CD14-positive monocyte (primary cell): ENCODE measurements around the gene ERC1. TPM values are rescaled to one million over a fixed set of nuclear protein-coding genes. Genes with fewer than 3 reads are reported as not detected.

Experiments
- DNase-seq, 3 donors: peaks; one replicate each; pipeline ENCODE4 v3.0.0-alpha.2; 2011 to 2022
- H2AFZ ChIP-seq: 2 replicates; pipeline ENCODE4 v1.6.0; 2012; ENCODE audit warnings: mild to moderate bottlenecking, low read depth, low read length, inconsistent platforms; ENCODE audit not compliant: insufficient read depth, poor library complexity, severe bottlenecking
- H3K27ac ChIP-seq, 2 donors: 1 replicate in 1 of 2; 2 replicates in 1 of 2; pipeline ENCODE4 v1.5.1; 2012 to 2013; ENCODE audit warnings: low read length in 2 of 2, control low read depth in 1 of 2, inconsistent platforms in 1 of 2, low read depth in 1 of 2, mild to moderate bottlenecking in 1 of 2
- H3K27me3 ChIP-seq, 2 donors: one replicate each; pipeline versions ENCODE4 v1.6.0 to v1.6.1; 2011 to 2013; ENCODE audit warnings: low read length in 2 of 2; ENCODE audit not compliant: control insufficient read depth in 2 of 2, insufficient read depth in 2 of 2
- H3K36me3 ChIP-seq, 2 donors: replicated peaks in 1 of 2; 1 replicate in 1 of 2; 2 replicates in 1 of 2; pipeline versions ENCODE4 v1.5.1 to v1.6.1; 2012 to 2013; ENCODE audit warnings: low read length in 2 of 2, control low read depth in 1 of 2, inconsistent platforms in 1 of 2, mild to moderate bottlenecking in 1 of 2; ENCODE audit not compliant: insufficient read depth in 2 of 2, control insufficient read depth in 1 of 2
- H3K4me1 ChIP-seq, 2 donors: 1 replicate in 1 of 2; 2 replicates in 1 of 2; pipeline versions ENCODE4 v1.5.1 to v1.6.1; 2012 to 2013; ENCODE audit warnings: low read length in 2 of 2, control low read depth in 1 of 2, inconsistent platforms in 1 of 2, mild to moderate bottlenecking in 1 of 2, moderate library complexity in 1 of 2; ENCODE audit not compliant: insufficient read depth in 2 of 2, control insufficient read depth in 1 of 2
- H3K4me2 ChIP-seq: replicated peaks from 2 replicates; pipeline ENCODE3; 2012; ENCODE audit warnings: low read length, moderate library complexity, mild to moderate bottlenecking; ENCODE audit not compliant: poor library complexity, severe bottlenecking; ENCODE audit errors: extremely low read depth
- H3K4me3 ChIP-seq, 3 experiments: fragments of 200-600 bp in 1 of 3; sonication (generic) in 1 of 3; replicated peaks in 1 of 3; 1 replicate in 2 of 3; 2 replicates in 1 of 3; pipeline ENCODE4 v1.5.1; 2011 to 2013; ENCODE audit warnings: low read length in 3 of 3, mild to moderate bottlenecking in 3 of 3, control low read depth in 2 of 3, low read depth in 2 of 3, inconsistent platforms in 1 of 3, moderate library complexity in 1 of 3
- H3K79me2 ChIP-seq: 2 replicates; pipeline ENCODE4 v1.6.0; 2012; ENCODE audit warnings: mild to moderate bottlenecking, control low read depth, inconsistent platforms, low read length, moderate library complexity; ENCODE audit not compliant: insufficient read depth
- H3K9ac ChIP-seq: 2 replicates; pipeline ENCODE4 v1.6.0; 2017; ENCODE audit warnings: low read length, mild to moderate bottlenecking; ENCODE audit not compliant: insufficient read depth, poor library complexity, severe bottlenecking
- H3K9me3 ChIP-seq, 2 donors: replicated peaks in 1 of 2; 1 replicate in 1 of 2; 2 replicates in 1 of 2; pipeline versions ENCODE4 v1.5.1 to v1.6.1; 2012 to 2013; ENCODE audit warnings: low read length in 2 of 2, control low read depth in 1 of 2; ENCODE audit not compliant: control insufficient read depth in 1 of 2, insufficient read depth in 1 of 2
- H4K20me1 ChIP-seq: 2 replicates; pipeline ENCODE4 v1.6.0; 2012; ENCODE audit warnings: mild to moderate bottlenecking, low read length, control low read depth, moderate library complexity; ENCODE audit not compliant: insufficient read depth
- H3K27ac Mint-ChIP-seq, 7 donors: one replicate each; pipeline ENCODE4 v1.8.0; 2020; ENCODE audit warnings: mild to moderate bottlenecking in 7 of 7, mixed read lengths in 7 of 7, moderate library complexity in 6 of 7, inconsistent platforms in 2 of 7
- H3K27me3 Mint-ChIP-seq, 3 donors: one replicate each; pipeline ENCODE4 v1.8.0; 2021 to 2022; ENCODE audit warnings: low read depth in 3 of 3, mild to moderate bottlenecking in 3 of 3, mixed read lengths in 3 of 3, moderate library complexity in 3 of 3, inconsistent platforms in 1 of 3
- H3K36me3 Mint-ChIP-seq, 2 donors: one replicate each; pipeline ENCODE4 v1.8.0; 2020; ENCODE audit warnings: mixed read lengths in 2 of 2, inconsistent platforms in 1 of 2, mild to moderate bottlenecking in 1 of 2
- H3K4me1 Mint-ChIP-seq: one replicate; pipeline ENCODE4 v1.8.0; 2020; ENCODE audit warnings: mild to moderate bottlenecking, mixed read lengths
- H3K4me3 Mint-ChIP-seq, 2 donors: one replicate each; pipeline ENCODE4 v1.8.0; 2020; ENCODE audit warnings: mild to moderate bottlenecking in 2 of 2, mixed read lengths in 2 of 2, moderate library complexity in 1 of 2
- H3K9me3 Mint-ChIP-seq, 7 donors: one replicate each; pipeline ENCODE4 v1.8.0; 2020 to 2022; ENCODE audit warnings: mixed read lengths in 7 of 7, mild to moderate bottlenecking in 6 of 7, moderate library complexity in 6 of 7, inconsistent platforms in 2 of 7
- WGBS: methylation state at CpG from one replicate; pipeline ENCODE4 v1.1.5; 2013; ENCODE audit warnings: missing lambda C conversion rate; ENCODE audit not compliant: insufficient coverage; 5-methylcytosine and 5-hydroxymethylcytosine counted together
- intact Hi-C, 2 donors: fragments of 100-400 bp; cut with micrococcal nuclease; formaldehyde crosslinking; loops; one replicate each; pipeline versions ENCODE4 v1.15.0 to v1.15.1; 2023
- polyA plus RNA-seq, 3 donors: library from polyadenylated mRNA; depleted of rRNA in 1 of 3; unstranded in 2 of 3; stranded (reverse) in 1 of 3; fragments of 300-500 nt in 2 of 3; fragments of >200 nt in 1 of 3; fragmentation: Illumina TruSeq in 2 of 3; gene quantifications; 1 replicate in 2 of 3; 2 replicates in 1 of 3; pipeline ENCODE4 v1.2.3, GENCODE V29; 2012 to 2021
- TF ChIP-seq, protein P1 (sequence below): fragments of 200-600 bp; IDR thresholded peaks from one replicate; pipeline ENCODE4 v1.8.0; 2022; ENCODE audit warnings: antibody characterized with exemption, mild to moderate bottlenecking

Gene ERC1
- polyA plus RNA-seq, 3 donors = 4.0 to 14.3 (median 5.1) TPM

DNA sequence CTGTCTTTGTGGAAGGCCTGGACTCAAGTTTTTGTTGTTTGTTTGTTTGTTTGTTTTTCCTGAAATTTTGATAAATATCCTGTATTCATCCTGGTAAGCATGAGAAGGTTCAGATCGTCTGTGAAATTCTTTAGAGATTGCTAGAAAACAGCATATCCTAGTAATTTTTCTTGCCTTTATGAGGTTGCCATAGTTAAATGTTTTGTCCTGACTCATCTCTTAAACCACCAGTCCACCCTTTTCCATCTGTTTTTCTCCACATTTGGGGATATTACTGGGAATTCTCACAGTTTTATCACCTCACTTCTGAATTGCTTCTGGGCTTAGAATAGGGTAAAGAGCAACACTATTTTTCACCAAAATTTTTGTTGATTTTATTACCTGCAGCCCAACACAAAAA is 355.1 kb downstream of the ERC1 start:
- Histone ChIP-seq H3K36me3 (no peaks in the 10 kb centered on the region), H3K79me2 (no peaks in the 10 kb centered on the region), H3K9ac (no peak overlapping the region), H3K9me3 (no peaks in the 10 kb centered on the region), H3K27me3 (no peaks in the 10 kb centered on the region), H3K4me1 (no peaks in the 10 kb centered on the region), H4K20me1 (no peaks in the 10 kb centered on the region), H2AFZ (no peak overlapping the region), H3K27ac (no peak overlapping the region), H3K4me3 (no peak overlapping the region), H3K4me2 (no peak overlapping the region)
- H3K4me1 Mint-ChIP-seq = peaks cover 7% of the 10 kb centered on the region
- no peaks in the 10 kb centered on the region for H3K27me3 Mint-ChIP-seq
- no CpG with 5 or more reads among the region's 1 CpG for WGBS
- no peak for DNase-seq
- intact Hi-C loops = no loop called here
- H3K4me3 Mint-ChIP-seq = no peak overlapping the region
- peaks cover 12 to 13% of the 10 kb centered on the region in 2 donors for H3K36me3 Mint-ChIP-seq
- TF ChIP-seq, protein P1, sequence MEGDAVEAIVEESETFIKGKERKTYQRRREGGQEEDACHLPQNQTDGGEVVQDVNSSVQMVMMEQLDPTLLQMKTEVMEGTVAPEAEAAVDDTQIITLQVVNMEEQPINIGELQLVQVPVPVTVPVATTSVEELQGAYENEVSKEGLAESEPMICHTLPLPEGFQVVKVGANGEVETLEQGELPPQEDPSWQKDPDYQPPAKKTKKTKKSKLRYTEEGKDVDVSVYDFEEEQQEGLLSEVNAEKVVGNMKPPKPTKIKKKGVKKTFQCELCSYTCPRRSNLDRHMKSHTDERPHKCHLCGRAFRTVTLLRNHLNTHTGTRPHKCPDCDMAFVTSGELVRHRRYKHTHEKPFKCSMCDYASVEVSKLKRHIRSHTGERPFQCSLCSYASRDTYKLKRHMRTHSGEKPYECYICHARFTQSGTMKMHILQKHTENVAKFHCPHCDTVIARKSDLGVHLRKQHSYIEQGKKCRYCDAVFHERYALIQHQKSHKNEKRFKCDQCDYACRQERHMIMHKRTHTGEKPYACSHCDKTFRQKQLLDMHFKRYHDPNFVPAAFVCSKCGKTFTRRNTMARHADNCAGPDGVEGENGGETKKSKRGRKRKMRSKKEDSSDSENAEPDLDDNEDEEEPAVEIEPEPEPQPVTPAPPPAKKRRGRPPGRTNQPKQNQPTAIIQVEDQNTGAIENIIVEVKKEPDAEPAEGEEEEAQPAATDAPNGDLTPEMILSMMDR = no peak
- no peak overlapping the region for H3K27ac Mint-ChIP-seq
- H3K9me3 Mint-ChIP-seq = no peaks in the 10 kb centered on the region

GRCh38 chr12:1347294-1347693 is 356.3 kb downstream of the ERC1 start:
- Histone ChIP-seq H3K4me1 (no peaks in the 10 kb centered on the region), H3K9me3 (no peaks in the 10 kb centered on the region), H3K27ac (no peak overlapping the region), H3K36me3 (no peaks in the 10 kb centered on the region), H3K27me3 (no peaks in the 10 kb centered on the region), H3K9ac (no peak overlapping the region), H4K20me1 (no peaks in the 10 kb centered on the region), H3K4me2 (no peak overlapping the region), H3K4me3 (no peak overlapping the region), H2AFZ (no peak overlapping the region), H3K79me2 (no peaks in the 10 kb centered on the region)
- Mint-ChIP-seq H3K4me1 (peaks cover 7% of the 10 kb centered on the region), H3K36me3 (peaks cover 9 to 10% of the 10 kb centered on the region in 2 donors), H3K4me3 (no peak overlapping the region), H3K9me3 (no peaks in the 10 kb centered on the region), H3K27me3 (no peaks in the 10 kb centered on the region), H3K27ac (peak overlapping the region in 1 of 7 donors; percentile 68)
- no peak for DNase-seq
- intact Hi-C loops = no loop called here
- TF ChIP-seq, protein P1 = no peak
